GM20000 (cell line): Measurements from ENCODE around the gene PXK.
"Not testable (repeated sequence)": the region's sequence is repeated elsewhere in the genome, so short reads cannot be mapped to it uniquely, and the experiment has no call there.

Experiments used
- DNase-seq: peaks from one replicate; pipeline ENCODE4 v3.0.0; 2012; ENCODE audit warnings: low spot score
- TF ChIP-seq, protein P1 (sequence below): IDR thresholded peaks from 2 replicates; pipeline ENCODE4 v1.5.1; 2012; ENCODE audit warnings: mild to moderate bottlenecking, control low read depth; ENCODE audit errors: extremely low read depth, missing control alignments

PXK gene

DNA sequence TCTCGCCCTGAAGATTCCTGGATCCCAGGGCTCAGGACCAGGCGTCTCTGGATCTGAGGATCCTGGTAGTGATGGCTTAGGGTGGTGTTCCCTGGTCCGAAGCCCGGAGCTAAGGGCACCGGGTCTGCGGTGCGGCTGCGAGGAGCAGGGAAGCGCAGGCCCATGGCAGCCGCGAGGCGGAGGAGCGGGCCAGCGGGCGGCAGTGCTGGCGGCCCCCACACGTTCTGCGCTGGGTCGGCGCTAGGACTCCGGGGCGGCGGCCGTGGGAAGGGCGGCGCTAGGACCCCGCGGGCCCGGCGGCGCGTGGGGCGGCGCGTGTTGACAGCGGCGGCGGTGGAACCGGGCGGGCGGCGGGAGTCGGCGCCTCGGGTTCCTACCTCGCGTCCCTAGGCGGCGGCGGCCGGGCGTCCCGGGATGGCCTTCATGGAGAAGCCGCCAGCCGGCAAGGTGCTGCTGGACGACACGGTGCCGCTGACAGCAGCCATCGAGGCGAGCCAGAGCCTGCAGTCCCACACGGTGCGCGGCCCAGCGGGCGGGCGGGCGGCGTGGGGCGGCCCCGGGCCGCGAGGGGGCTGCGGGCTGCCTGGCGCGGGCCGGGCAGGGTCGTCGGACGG, at the start of gene PXK:
Gene PXK (plus strand): TSS at position 318 of the 614 bp plus-strand sequence. CDS start 97 bp downstream, at position 415.
- TF ChIP-seq, protein P1, sequence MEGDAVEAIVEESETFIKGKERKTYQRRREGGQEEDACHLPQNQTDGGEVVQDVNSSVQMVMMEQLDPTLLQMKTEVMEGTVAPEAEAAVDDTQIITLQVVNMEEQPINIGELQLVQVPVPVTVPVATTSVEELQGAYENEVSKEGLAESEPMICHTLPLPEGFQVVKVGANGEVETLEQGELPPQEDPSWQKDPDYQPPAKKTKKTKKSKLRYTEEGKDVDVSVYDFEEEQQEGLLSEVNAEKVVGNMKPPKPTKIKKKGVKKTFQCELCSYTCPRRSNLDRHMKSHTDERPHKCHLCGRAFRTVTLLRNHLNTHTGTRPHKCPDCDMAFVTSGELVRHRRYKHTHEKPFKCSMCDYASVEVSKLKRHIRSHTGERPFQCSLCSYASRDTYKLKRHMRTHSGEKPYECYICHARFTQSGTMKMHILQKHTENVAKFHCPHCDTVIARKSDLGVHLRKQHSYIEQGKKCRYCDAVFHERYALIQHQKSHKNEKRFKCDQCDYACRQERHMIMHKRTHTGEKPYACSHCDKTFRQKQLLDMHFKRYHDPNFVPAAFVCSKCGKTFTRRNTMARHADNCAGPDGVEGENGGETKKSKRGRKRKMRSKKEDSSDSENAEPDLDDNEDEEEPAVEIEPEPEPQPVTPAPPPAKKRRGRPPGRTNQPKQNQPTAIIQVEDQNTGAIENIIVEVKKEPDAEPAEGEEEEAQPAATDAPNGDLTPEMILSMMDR = peak; percentile 26
- DNase-seq = peak; percentile 92

DNA sequence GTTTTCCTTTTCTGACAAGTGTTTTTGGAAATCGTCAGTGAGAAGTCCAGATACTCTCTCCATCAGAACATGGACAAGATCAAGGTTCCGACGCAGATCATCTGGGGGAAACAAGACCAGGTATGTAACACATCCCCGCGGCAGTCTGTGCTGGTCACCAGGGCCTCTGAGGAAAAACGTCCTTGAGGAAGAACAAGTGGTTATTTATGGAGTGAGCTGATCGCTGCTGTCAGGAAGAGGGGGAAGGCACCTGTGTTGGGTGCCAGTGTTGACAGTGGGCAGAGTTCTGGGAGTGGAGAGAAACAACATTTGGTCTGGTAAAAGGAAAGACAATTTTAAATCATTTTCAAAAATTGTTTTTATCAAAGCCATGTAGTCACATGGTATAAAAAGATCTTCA, 47.4 kb upstream of the PXK start:
- DNase-seq = no peak
- TF ChIP-seq, protein P1 = no peak

DNA sequence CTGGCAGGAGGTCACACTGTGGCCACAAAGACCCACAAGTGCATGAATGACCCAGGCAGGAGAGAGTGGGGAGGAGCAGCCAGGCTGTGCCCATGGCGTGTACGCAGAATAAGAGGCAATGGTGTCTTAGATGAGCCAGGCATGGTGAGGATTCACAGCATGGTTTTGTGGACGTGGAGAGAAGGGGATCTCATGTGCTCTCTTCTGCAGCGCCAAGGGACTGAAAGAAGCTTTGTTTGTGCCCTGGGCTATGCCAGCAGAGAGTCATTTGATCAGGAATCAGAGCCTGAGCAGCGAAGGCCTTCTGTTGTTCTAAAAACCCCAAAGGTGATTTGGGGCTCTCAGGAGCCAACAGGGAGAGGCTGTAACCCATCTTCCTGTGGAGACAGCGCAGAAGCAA, 45.3 kb upstream of the PXK start:
- DNase-seq = no peak
- TF ChIP-seq, protein P1 = no peak

DNA sequence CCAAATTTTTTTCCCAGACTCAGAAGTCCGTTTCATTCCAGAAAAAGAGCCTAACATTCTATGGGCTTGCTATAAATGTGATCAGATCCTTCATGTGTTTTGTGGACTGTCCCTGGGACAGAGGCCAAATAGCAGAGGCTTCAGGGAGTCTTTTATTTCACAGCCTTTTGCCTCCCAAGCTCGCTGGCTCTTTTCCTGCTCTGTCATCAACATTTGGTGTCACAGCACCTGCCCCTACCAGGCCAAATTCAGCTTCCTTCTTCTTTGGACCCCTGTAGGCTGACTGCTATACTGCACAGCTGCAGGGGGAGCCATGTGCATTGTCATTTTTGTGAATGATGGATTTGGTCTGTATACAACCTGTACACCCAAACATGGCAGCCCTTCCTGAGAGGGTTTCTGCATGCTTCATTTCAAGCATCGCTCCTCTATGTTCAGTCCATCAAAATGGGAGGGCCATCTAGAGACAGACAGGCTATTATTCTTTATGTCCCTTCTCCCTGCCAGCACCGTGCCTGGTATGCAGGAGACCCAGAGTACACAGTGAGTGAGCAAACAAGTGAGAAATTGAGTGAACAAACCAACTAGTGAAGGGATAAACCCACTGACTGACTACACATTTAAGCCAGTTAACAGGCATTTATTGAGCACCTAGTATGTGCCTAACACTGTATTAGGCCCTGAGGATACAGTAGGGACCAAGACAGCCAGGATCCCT, 44.5 kb upstream of the PXK start:
- DNase-seq = peak; percentile 13
- TF ChIP-seq, protein P1 = no peak

DNA sequence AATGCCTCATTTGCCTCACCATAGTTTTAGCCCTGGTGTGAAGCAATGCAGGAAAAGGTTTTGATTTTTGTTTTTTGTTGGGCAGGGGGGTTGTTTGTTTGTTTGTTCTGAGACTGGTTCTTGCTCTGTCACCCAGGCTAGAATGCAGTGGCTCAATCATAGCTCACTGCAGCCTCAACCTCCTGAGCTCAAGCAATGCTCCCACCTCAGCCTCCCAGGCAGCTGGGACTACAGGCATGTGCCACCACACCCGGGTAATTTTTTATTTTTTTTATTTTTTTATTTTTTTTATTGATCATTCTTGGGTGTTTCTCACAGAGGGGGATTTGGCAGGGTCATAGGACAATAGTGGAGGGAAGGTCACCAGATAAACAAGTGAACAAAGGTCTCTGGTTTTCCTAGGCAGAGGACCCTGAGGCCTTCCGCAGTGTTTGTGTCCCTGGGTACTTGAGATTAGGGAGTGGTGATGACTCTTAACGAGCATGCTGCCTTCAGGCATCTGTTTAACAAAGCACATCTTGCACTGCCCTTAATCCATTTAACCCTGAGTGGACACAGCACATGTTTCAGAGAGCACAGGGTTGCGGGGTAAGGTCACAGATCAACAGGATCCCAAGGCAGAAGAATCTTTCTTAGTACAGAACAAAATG, 43.6 kb upstream of the PXK start:
- DNase-seq = not testable (repeated sequence)

DNA sequence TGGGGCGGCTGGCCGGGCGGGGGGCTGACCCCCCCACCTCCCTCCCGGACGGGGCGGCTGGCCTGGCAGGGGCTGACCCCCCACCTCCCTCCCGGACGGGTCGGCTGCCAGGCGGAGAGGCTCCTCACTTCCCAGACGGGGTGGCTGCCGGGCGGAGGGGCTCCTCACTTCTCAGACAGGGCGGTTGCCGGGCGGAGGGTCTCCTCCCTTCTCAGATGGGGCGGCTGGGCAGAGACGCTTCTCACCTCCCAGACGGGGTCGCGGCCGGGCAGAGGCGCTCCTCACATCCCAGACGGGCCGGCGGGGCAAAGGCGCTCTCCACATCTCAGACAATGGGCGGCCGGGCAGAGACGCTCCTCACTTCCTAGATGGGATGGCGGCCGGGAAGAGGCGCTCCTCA, 42.2 kb upstream of the PXK start:
- not testable (repeated sequence) for DNase-seq

DNA sequence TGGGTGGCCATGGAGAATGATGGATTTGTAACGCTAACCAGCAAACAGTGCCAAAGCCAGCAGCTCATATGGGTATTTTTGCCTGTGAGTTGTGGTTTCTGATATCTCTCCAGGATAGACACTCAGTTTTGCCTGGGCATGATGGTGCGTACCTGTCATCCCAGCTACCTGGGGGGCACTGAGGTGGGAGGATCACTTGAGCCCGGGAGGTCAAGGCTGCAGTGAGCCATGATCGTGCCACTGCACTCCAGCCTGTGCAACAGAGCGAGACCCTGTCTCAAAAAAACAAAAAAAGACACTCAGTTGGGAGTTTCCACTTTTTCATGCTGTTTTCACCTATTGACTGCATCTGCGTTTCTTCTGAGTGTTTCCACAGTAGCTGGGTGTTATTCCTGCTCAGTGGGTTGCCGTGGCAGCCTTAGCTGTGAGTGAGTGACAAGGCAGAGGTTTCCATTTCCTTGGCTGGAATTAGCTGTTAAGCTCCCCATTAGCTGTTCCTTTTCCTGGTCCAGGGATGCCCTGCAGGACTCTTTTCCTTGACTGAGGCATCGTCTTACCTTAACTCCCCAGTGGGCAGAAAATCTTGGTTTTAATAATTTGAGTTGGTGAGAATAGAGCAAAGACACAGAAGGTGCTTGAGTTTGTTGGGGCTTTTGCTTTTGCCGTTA, 40.9 kb upstream of the PXK start:
- no peak for DNase-seq
- TF ChIP-seq, protein P1 = no peak

DNA sequence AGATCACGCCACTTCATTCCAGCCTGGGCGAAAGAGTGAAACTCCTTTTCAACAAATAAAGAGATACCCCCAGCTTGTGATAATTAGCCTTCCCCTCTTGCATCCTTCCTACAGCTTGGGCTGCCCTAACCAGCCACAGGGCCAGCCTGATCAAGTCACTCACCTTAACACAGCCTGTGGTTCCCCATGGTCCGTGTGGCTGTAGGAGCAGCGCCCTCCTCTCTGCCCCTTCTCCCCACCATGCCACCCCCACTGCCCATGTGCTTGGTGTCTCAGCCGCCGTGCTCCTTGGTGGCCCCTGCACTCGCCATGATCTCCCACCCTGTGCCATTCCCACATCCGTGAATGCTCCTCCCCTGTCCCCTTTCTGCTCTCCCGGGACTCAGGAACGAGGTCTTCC, 39.8 kb upstream of the PXK start:
- TF ChIP-seq, protein P1 = no peak
- DNase-seq = no peak
